Activated T-cell treated with anti-CD3 and anti-CD28 coated beads, Interleukin-2, amount 50 U/mL, for 1 hour (primary cell): ENCODE data around the gene CRTC3.

Experiments
- DNase-seq: peaks from one replicate; pipeline ENCODE4 v3.0.0-alpha.2; 2020

The CRTC3 gene

DNA sequence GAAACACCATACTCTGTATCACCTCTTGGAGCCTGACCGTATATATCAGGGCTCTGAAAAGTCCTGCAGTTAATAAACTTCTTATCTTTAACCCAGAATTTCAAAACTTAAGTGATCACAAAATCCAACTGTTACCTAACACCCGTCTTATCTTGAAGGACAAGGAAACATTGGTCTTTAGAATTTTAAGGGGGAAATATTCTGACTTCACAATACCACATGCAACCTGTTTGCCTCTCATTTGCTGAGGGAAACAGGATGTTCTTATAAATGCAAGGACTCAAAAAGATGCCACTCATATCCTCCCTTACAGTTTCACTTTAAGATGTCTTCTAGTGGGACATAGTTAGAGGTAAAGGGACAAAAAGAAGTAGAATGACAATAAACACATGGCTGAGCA, 67.9 kb downstream of the CRTC3 start:
- DNase-seq, result no peak

DNA sequence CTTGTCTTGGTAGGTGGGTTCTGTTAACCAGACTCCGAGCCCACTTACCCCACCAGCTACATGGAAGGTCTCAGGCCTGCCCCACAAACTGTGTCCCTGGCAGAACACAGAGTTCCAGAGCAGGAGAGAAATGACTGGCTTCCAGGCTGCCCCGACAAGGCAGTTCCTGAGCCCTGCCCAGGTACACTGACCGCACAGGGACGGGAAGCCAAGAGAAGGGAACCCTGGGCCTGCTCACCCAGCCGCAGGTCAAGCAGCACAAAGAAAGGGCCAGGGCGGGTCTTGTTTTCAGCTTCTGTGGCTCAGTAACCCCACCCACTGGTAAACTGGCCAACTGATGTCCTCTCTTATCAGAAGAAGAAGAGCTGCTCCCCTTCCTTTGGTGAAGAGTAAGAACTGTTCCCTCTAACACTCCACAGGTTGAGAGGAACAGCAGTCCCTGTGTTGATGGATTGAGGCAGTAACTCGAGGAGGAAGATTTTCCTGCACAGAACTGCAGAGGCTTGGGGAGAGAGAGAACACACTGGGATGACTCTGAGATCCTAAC, 68.4 kb downstream of the CRTC3 start:
- DNase-seq, result no peak

DNA sequence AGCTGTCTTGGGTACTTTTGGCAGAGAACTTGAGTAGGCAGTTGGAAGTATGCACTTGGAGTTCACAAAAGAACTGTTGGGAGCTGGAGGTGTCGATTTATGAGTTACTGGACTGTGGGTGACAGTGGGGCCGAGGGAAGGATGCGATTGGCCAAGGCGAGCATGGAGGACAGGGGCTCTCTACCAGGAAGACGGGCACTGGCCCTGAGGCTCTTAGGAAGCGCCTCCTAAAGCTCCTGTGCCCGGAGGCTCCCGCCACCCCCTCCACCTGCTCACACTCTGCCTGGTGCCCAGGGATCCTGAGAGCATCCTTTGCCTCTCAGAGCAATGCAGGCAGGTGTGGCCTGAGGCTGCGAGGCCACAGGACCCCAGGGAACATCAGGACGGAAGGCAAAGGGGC, 69.0 kb downstream of the CRTC3 start:
- DNase-seq, result no peak

DNA sequence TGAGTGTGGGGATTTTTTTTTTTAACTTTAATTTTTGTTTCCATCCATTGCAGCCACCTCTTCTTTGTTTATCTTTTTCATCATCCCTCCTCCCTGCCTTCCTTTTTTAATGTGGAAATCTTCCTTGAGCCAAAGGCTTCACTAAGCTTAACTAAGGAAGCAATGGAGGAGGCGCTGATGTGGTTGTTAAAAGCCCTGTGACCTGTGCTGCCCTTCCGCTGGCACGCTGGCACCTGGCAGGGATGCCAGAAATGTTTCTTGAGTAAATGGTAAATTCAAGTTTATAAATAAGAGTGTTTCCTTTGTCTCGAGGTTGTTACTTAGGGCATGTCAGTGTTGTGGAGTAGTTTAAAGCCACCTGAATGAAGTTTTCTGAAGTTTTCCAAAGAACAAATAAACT, 69.4 kb downstream of the CRTC3 start:
- DNase-seq, result no peak

DNA sequence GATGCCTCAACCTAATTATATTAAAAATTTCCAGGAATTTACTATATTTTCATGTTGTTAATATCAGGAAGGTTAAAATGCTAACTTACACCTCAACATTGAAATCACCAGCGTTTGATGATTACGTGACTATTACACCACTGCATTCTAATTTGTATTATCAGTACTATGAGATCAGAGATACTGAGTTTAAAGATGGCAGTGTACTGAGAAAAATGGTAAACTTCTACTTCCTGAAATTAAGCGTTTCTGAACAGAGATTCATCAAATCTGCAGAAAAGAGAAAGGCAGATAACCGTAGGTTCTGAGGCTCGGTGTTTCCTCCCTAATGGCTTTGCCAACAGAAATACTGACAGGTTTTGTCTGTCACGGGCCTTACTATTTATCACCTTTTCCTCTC, 69.9 kb downstream of the CRTC3 start:
- DNase-seq, result no peak

DNA sequence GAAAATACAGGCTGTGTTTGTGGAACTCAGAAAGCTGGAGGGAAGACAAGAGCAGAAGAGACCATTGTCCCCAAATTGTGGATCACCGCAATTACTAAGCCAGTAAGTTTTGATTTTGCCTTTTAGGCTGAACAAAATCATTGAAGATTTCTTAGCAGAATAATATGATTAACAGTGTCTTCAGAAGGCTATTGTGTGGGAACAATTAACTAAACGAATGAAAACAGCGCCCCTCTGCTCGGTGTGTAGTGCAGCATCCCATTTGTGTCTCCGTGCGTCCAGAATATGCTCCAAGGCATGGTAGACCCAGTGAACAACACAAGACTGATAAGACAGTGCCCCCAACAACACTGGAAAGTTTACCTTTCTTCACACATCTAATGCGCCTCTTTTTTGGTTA, 71.2 kb downstream of the CRTC3 start:
- DNase-seq, result no peak

DNA sequence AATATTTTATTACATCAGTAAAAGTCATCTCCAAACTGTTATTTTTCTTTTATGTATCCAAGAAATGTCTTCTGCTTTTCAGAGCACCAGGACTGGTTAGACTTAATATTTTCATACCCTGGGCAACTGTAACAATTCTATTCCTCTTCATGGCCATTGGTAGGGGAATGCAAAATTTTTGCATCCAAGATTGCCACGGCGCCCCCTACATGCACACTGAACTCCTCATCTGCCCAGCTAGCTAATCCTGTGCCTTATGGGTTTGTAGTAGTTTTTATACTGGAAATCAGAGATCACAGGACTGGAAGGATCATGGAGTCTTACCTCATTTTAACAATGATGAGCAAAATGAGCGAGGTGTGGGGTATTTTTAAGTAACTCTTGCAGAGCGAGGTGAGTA, 74.2 kb downstream of the CRTC3 start:
- DNase-seq, result peak; percentile 59

DNA sequence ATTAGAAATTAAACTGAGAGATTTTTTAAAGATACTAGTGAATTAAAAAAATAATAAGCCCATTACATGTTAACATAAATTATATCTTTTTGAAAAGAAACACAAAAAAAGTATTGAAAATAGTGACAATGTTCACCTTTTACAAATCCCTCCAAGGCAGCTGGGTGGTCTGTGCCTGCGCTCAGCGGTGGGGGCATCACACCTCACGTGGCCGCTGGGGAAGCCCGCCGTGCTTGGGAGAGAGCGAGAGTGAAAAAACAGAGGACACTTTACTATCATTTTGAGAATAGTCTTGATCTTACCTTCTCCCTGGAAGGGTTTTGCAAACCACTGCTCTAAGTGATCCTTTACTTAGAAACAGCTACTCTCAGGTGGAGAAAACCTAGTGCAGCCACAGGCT, 76.9 kb downstream of the CRTC3 start:
- DNase-seq, result no peak

DNA sequence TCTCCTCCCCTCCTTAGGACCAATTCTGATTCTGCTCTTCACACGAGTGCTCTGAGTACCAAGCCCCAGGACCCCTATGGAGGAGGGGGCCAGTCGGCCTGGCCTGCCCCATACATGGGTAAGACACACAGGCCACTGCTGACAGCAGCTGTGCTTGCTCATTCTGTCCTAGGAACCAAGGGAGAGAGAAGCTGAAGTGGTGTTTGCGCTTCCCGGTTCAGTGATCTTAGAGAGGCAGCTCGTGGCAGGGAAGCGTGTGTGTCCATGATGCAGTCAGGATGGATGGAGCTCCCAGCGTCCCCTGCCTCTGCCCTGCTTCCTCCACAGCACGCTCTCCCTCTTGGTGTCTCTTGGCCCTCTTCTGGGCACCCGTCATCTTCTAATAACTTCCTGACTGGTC, 77.6 kb downstream of the CRTC3 start:
- no peak for DNase-seq

DNA sequence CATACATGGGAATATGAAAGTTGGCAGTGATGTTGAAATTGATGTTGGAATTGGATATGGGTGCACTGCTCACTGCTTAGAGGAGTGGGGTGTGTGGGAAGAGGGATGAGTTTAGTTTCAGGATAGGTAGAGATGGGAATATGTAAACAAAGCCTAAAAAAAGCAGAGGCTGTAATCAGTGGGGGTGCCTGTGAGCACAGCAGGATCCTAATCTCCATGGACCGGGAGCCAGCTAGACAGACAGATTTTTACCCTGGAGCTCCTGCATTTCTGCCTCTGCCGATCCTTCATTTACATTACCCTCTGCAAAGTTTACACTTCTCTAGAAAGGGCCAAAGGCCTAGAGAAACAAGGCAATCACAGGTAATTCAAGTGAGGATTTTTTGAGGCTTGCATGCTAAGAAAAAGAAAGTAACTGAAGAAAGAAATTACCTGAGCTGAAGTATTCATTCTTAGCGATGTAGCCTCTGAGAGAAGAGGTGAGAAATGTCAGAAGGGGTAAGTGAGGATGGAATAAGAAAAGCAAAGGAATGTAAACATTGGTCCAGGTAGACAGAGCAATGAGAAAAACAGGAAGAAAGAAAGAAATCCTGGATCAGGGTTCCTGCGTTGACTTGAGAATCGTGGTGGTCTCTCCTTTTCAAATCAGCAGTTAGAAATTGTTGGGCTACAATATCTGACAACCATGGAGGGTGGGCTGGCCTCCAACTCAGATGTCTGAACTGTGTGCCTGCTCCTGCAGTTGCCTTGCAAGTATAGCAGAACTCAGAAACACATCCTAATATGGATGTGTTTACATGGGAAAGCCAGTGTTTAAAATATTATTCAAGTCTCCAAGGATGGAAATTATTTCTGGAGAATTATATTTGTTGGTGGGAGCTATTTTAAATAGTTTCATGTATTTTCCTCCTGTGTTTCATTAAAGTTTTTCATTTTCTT, 79.8 kb downstream of the CRTC3 start:
- DNase-seq, result no peak

DNA sequence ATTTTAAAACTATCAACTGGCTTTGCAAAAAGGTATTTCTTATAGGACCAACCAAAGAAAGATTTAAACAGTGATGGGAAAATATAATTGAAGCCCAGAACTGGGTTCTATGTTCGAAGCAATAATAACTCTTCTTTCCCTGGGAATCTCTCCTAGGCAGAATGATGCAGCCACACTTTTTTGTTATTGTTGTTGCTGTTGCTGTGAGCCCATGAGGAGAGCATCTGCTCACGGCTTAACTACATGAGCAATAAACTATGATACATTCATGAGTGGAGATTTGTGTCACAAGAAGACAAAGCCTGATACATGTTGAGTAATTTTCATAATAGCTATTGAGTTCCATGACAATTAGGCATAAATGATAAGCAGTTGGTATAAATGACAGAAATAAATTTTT, 80.5 kb downstream of the CRTC3 start:
- DNase-seq, result no peak

DNA sequence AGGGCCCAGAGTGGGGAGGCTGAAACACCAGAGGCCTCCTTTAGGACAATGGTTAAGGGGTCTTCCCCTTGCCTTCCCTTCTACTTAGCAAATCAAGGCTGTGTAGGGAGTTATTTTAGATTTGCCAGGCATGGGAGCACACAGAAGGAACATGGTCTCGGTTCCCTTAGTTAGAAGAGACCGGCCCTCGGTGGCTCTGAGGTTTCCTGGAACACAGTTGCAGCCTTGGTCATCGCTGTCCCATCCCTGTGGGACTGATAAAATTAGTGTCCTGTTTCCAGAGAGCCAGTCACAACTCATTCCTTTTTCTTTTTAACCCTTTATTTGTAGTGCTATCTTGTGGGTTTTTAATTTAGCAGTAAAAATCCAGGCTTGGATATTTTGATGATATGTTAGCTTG, 81.4 kb downstream of the CRTC3 start:
- no peak for DNase-seq

DNA sequence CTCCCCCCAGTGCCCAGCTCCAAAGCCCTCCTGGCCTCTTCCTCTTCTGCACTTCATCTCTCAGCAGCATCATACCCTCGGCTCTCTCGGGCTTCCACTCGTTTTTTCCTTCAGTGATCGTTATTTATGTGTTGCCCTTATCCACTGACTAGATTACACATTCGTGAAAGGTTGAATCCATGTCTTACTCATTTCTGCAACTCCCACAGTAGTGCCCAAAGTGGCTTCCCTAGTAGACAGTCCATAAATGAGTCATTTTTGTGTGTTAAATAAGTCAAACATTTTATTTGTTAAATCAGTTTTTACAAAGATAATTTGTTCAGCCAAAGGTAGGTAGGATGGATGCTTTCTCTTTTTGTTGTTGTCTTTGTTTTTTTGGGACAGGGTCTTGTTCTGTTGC, 87.4 kb downstream of the CRTC3 start:
- no peak for DNase-seq

DNA sequence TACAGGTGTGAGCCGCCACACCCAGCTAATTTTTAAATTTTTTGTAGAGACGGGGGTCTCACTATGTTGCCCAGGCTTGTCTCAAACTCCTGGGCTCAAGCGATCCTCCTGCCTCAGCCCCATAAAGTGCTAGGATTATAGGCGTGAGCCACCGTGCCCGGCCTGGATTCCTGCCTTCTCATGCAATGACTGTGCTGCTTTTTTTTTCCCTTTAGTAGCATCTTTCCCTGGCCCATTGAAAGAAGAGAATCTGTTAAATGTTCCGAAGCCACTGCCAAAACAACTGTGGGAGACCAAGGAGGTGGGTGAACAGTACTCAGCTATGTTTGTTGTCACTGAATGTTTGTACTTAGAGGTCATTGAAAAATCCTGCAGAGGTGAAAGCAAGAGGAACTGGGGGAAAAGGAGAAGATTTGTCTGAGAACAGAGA, 88.0 kb downstream of the CRTC3 start:
- DNase-seq, result no peak

DNA sequence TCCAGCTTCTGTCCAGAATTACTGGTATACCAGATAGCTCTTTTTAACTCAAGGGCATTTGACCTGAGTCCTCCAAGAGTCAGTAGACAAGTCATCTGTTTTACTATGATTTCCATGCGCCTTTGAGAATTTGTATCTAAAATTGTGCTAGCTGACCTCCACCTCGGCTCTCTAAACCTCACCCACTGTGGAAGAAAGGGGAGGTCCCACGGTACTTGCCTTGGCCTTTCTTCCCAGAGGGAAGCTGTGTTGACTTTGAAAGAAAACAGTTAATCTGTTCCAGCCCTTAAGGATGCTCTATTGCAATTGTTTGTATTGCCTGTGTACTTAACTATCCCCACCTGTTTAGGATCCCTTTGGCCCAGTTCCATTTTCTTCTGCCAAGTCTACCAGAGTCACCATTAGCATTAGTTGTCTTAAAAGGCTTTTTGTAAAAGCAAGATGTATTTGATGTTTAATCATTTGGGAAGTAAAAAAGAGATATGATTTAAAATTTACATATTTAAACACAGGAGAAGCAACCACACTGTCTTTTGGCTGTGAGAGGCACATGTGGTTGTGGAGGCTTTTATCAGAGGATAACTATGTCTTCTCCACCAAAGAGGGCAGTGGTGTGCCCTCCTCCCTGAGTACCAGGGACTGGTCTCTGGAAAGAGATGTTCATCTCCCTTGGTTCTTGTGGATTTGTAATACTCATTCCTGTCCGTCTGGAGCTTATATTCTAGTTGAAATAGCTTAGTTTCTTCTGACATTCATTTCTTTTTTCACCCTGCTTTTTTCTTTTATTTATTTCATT, 88.8 kb downstream of the CRTC3 start:
- DNase-seq, result no peak

DNA sequence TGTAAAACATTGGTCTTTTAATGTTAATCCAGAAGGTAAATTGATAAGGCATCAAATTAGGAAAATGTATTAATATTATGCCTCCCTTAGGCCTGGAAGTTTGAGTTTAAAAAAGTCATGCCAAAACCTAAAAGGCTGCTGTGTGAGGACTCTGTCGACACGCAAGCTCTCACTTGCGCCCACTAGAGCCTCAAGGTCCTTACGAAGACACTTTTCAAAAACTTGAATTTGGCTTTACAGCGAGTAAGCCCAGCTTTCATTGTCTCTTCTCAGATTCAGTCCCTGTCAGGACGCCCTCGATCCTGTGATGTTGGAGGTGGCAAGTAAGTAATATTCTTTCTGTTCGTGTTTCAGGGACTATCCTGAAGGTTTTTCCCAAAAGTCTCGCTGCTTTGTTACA, 89.7 kb downstream of the CRTC3 start:
- no peak for DNase-seq

DNA sequence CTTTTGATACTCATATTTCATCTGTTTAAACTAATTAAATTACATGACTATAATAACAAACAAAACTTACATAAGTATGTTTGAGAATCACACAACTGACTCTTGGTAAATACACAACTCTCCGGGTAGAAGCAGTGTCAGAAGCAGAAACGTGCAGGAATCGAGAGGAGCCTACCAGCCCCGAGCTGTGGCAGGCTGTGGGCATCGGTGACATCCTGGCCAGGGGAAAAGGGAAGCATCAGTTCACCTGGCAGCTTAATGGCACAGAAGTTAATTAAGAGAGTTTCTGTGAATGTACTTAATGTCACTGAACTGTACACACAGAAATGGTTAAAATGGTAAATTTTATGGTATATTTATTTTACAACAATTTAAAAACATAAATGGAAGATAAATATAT, 90.2 kb downstream of the CRTC3 start:
- no peak for DNase-seq

DNA sequence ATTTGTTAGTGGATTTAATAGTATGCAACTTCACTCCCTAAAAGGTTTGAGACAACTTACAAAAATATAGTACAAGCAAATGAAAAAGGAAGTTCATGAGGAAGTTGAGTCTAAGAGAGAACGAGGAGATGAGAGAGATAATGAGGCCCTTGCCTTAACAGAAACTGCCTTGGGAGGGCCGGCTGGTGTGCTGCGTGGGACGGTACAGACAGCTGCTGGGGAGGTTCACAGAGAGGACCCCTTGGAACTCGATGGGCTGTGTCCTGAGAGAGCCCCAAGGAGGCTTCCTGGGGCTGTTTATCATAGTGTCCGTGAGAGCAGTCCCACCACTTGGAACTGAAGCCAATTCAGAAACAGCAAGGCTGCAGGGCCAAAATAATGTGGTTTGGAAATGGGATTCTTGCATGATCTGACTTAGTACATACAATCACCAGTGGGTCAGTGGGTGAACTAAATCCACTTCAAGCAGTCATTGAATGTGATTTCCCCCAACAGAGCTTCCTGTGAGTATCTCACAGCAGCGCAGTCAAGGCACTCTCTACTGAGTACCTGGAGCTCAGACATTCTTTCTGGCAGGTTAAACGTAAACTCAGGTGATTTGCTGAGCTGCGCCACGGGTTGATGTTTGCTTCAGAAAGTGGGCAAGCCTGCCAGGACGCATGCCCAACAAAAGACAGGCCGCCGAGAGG, 90.8 kb downstream of the CRTC3 start:
- DNase-seq, result peak; percentile 24

DNA sequence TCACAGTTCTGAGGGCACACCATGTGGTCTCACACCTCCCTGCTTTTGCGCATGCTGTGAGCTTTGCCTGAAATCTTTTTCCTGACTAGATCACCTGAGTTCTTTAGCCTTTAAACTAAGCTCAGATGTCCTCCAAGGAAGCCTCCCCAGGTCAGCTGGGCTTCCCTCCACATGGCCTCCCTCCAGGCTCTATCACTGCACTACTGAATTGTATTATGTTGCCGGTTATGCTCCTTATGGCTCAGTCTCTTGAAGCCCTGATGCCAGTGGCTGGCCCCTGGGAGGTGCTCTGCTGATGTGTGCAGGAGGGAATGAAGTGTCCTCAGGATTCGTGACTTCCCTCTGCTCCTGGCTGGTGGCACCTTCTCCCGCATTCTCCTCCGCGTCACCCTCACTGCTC, 94.1 kb downstream of the CRTC3 start:
- DNase-seq, result no peak

DNA sequence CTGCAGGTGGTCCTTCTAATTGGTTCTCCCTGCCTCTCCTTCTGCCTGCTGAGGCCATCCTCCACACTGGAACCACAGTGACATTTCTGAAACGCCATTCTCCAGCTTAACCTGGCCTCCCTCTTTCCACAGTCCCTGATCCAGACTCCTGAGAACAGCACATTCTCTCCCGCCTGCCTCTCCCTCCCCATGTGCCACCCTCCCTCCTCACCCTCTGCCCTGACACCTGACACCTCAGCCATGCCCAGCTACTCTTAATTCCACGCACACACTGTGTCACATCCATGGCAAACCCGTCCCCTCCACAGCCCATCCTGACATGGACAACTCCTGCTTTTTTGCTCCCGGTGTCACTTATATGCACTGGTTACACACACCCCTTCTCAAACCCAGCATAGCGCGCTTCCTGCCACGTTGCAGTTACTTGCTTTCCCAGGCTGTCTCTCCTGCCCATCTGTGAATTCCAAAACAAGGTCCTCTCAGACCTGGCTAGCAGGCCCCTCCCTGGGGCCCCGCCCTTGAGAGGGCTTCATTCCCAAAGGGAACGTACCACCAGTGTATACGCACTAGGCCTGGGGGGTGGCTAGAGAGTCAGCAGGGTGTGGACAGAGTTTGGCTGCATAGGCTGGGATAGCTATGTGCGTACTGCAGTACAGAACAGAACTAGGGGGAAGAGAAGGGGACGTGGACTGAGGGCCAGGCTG, 94.7 kb downstream of the CRTC3 start:
- no peak for DNase-seq

DNA sequence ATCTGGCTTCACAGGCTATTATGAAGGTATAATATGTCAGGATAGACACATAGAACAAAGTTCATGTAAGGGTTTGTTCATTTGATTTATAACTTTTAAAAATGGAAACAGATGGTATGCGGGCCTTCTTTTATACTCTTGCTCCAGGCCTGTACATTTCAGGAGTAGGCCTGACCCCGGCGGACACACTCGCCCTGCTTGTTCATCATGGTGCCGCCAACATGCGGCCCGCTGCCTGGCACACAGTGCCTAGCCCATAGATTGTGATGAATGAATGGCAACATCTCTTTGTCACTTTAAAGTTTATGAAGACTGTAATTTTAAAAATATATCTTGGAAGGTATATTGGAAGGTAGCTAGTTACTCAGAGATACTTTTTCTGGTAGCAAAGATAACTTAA, 95.3 kb downstream of the CRTC3 start:
- no peak for DNase-seq

DNA sequence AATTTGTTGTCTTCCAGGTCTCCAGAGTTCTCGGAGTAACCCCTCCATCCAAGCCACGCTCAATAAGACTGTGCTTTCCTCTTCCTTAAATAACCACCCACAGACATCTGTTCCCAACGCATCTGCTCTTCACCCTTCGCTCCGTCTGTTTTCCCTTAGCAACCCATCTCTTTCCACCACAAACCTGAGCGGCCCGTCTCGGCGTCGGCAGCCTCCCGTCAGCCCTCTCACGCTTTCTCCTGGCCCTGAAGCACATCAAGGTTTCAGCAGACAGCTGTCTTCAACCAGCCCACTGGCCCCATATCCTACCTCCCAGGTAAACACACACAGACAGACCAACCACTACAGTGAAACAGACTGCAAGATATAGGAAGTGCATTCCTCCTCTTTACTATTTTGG, 99.5 kb downstream of the CRTC3 start:
- no peak for DNase-seq

DNA sequence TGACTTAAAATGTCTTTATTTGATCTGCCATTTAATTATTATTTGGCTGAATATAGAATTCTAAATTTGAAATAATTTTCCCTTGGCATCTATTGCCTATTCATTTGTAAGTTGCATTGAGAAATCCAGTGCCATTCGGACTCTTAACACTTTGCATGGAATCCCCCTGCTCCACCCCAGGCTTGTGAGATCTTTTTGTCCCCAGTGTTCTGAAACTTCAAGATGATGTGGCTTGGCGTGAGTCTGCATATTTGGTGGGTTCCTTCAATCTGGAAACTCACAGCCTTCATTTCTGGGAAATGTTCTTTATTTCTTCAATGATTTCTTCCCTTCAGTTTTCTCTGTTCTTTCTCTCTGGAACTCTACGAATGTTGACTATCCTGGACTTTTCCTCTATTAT, 103.6 kb downstream of the CRTC3 start:
- DNase-seq, result no peak
